Measurements from ENCODE around the gene FBXO11.

Gene FBXO11

DNA sequence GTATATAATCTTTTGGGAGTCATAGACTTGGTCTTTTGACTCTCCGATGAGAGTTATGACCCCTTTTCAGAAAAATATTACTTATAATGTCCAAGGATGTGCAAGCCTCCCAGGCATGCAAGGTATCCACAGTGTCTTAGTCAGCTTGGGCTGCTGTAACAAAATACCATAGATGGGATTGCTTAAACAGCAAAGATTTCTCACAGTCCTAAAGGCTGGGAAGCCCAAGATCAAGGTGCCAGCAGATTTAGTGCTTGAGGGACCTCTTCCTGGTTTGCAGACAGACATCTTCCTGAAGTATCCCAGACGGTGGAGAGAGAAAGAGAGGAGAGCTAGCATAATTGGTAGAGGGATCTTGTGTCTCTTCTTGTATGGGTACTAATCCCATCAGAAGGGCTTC is 35.6 kb upstream of the FBXO11 start:
- no peak for TF ChIP-seq TAF1 (IDR thresholded peaks at IDR 0.05; ENCODE audit: borderline replicate concordance, insufficient read depth, low read length)
- no peak for TF ChIP-seq SIN3A (IDR thresholded peaks at IDR 0.05; ENCODE audit: borderline replicate concordance, insufficient read depth, low read length)
- TF ChIP-seq POLR2AphosphoS5 (IDR thresholded peaks at IDR 0.05; ENCODE audit: low read depth, low read length): no peak
- TF ChIP-seq REST (IDR thresholded peaks at IDR 0.05; ENCODE audit: insufficient read depth in 1 of 2, low read depth in 2 of 2, low read length in 2 of 2): no peak
- no peak for TF ChIP-seq FOXP2 (optimal IDR thresholded peaks at IDR 0.05; ENCODE audit: borderline replicate concordance, extremely low read depth, extremely low read length, insufficient read depth)

DNA sequence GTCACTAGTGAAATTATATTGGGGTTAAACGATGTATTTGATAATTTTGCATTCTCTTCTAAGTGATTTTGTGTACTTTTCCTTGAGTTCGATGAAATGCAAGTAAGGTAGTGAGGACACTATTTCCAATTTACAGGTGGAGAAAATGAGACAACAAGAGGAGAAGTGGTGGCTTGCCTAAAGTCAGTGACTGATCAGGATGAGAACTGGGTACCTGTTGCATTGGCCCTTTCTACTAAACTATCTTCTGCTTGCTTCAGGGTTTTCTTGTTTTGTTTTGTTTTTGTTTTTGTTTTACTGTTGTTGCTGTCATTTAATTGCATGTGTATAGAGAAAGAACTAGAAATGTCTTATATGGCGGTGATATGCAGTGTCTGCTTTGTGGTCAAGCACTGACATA is 31.4 kb upstream of the FBXO11 start:
- TF ChIP-seq SIN3A (IDR thresholded peaks at IDR 0.05; ENCODE audit: borderline replicate concordance, insufficient read depth, low read length): no peak
- no peak for TF ChIP-seq FOXP2 (optimal IDR thresholded peaks at IDR 0.05; ENCODE audit: borderline replicate concordance, extremely low read depth, extremely low read length, insufficient read depth)
- TF ChIP-seq TAF1 (IDR thresholded peaks at IDR 0.05; ENCODE audit: borderline replicate concordance, insufficient read depth, low read length): no peak
- no peak for TF ChIP-seq POLR2AphosphoS5 (IDR thresholded peaks at IDR 0.05; ENCODE audit: low read depth, low read length)
- TF ChIP-seq REST (IDR thresholded peaks at IDR 0.05; ENCODE audit: insufficient read depth in 1 of 2, low read depth in 2 of 2, low read length in 2 of 2): no peak

DNA sequence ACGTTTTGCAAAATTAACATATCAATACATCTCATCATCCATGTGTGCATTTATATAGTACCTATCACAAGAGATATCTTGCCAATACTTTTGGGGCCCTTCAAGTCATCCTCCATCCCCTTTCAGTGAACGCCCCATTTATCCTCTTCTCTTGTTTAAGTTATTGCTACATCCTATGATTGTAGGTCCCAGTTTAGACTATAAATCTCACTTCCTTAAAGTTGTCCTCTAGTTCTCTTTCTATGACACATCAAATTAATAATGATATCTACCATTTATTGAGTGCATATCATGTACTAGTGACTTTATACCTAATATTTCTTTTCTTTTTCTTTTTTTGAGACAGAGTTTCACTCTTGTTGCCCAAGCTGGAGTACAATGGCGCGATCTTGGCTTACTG is 28.8 kb upstream of the FBXO11 start:
- no peak for TF ChIP-seq POLR2AphosphoS5 (IDR thresholded peaks at IDR 0.05; ENCODE audit: low read depth, low read length)
- no peak for TF ChIP-seq FOXP2 (optimal IDR thresholded peaks at IDR 0.05; ENCODE audit: borderline replicate concordance, extremely low read depth, extremely low read length, insufficient read depth)
- no peak for TF ChIP-seq REST (IDR thresholded peaks at IDR 0.05; ENCODE audit: insufficient read depth in 1 of 2, low read depth in 2 of 2, low read length in 2 of 2)
- TF ChIP-seq TAF1 (IDR thresholded peaks at IDR 0.05; ENCODE audit: borderline replicate concordance, insufficient read depth, low read length): no peak
- no peak for TF ChIP-seq SIN3A (IDR thresholded peaks at IDR 0.05; ENCODE audit: borderline replicate concordance, insufficient read depth, low read length)

DNA sequence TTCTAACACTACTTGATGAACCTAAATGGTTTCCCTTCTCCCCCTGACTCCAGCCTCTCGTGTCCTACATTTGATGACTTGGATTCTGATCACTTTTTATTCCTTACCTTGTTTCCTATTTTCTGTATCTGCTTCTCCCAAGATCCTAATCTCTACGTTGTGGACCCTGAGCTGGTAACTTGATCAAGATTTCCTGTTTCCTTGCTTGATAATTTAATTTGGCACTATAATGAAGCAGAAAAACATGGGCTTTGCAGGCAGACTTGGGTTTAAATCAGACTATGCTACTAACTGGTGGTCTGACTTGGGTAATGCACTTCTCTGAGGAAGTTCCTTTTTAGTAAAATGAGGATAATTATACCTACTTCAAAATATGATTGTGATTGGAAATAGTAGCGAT is 11.7 kb upstream of the FBXO11 start:
- no peak for TF ChIP-seq REST (IDR thresholded peaks at IDR 0.05; ENCODE audit: insufficient read depth in 1 of 2, low read depth in 2 of 2, low read length in 2 of 2)
- no peak for TF ChIP-seq FOXP2 (optimal IDR thresholded peaks at IDR 0.05; ENCODE audit: borderline replicate concordance, extremely low read depth, extremely low read length, insufficient read depth)
- TF ChIP-seq SIN3A (IDR thresholded peaks at IDR 0.05; ENCODE audit: borderline replicate concordance, insufficient read depth, low read length): no peak
- TF ChIP-seq POLR2AphosphoS5 (IDR thresholded peaks at IDR 0.05; ENCODE audit: low read depth, low read length): no peak
- no peak for TF ChIP-seq TAF1 (IDR thresholded peaks at IDR 0.05; ENCODE audit: borderline replicate concordance, insufficient read depth, low read length)
